ENCODE measurements around the gene BCKDHB.

DNA sequence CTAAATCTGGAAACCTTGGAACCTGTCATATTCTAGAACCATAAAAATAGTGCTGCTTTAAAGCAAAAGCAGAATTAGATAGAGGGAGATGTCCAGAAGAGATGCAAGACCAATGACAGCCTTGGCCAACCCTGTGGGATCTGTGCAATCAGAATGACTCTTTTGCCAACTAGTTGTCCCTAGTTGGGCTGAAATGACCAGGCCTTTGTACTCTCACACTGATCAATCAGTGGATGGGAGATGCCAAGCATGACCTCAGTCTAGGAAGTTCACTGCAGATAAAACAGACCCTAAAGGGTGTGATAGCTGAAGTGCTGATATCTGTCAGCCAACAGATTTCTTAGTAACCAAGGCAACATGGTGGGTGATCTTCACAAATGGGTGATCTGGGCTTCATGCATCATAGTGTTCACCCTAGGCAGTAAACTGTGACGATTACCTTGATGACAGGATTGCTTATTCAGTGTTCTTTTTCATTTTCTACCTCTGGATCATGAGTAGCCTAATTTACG, 52.1 kb downstream of the BCKDHB start:
- TF ChIP-seq, protein P1, sequence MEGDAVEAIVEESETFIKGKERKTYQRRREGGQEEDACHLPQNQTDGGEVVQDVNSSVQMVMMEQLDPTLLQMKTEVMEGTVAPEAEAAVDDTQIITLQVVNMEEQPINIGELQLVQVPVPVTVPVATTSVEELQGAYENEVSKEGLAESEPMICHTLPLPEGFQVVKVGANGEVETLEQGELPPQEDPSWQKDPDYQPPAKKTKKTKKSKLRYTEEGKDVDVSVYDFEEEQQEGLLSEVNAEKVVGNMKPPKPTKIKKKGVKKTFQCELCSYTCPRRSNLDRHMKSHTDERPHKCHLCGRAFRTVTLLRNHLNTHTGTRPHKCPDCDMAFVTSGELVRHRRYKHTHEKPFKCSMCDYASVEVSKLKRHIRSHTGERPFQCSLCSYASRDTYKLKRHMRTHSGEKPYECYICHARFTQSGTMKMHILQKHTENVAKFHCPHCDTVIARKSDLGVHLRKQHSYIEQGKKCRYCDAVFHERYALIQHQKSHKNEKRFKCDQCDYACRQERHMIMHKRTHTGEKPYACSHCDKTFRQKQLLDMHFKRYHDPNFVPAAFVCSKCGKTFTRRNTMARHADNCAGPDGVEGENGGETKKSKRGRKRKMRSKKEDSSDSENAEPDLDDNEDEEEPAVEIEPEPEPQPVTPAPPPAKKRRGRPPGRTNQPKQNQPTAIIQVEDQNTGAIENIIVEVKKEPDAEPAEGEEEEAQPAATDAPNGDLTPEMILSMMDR (IDR thresholded peaks at IDR 0.05; ENCODE audit: extremely low read depth in 1 of 2, insufficient read depth in 1 of 2, low read depth in 1 of 2, low read length in 2 of 2), result no peak
- TF ChIP-seq, protein P2, sequence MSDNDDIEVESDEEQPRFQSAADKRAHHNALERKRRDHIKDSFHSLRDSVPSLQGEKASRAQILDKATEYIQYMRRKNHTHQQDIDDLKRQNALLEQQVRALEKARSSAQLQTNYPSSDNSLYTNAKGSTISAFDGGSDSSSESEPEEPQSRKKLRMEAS (IDR thresholded peaks at IDR 0.05; ENCODE audit: insufficient read depth, insufficient read length), result no peak
- TF ChIP-seq EZH2 (IDR thresholded peaks at IDR 0.05; ENCODE audit: borderline replicate concordance, low read depth, low read length, severe bottlenecking), result no peak
- TF ChIP-seq MYC (IDR thresholded peaks at IDR 0.05; ENCODE audit: low read depth, low read length), result no peak
- no peak for TF ChIP-seq FOS (IDR thresholded peaks at IDR 0.05; ENCODE audit: borderline replicate concordance, insufficient read depth, low read length)

All from endothelial cell of umbilical vein (primary cell).